GM12878 (cell line): ENCODE measurements around the gene AMBRA1. TPM values are rescaled to one million over a fixed set of nuclear protein-coding genes. Genes with fewer than 3 reads are reported as not detected.

Source experiments
- ATAC-seq: fragments of 200-7000 bp; cut with Tn5 transposase; 3 replicates; pipeline ENCODE4 v1.9.1; 2020; ENCODE audit warnings: mild to moderate bottlenecking, moderate library complexity
- BruUV-seq: library from RNA; stranded (reverse); fragments of 400-500 nt; replicated peaks from 2 replicates; lab custom pipeline; 2021; lab: Mats Ljungman, UMichigan
- CTCF ChIA-PET: fragments of 300-600 bp; sonication (Branson Sonifier 250); formaldehyde crosslinking; extraction: SDS; loops from one replicate; lab custom pipeline; 2021; ENCODE audit warnings: inconsistent platforms; lab: Yijun Ruan, JAX
- POLR2A ChIA-PET: fragments of 350-600 bp; formaldehyde crosslinking; extraction: SDS; loops from one replicate; lab custom pipeline; 2021; ENCODE audit warnings: inconsistent platforms; lab: Charles Lee
- RAD21 ChIA-PET: fragments of 300-600 bp; sonication (Branson Sonifier 250); formaldehyde crosslinking; loops from one replicate; lab custom pipeline; 2023; ENCODE audit warnings: antibody characterized with exemption; ENCODE audit not compliant: unreplicated experiment; lab: Charles Lee
- SMC1A ChIA-PET: fragments of 300-600 bp; sonication (Branson Sonifier 250); formaldehyde crosslinking; loops from one replicate; lab custom pipeline; 2023; ENCODE audit not compliant: unreplicated experiment, uncharacterized antibody; lab: Charles Lee
- DNase-seq: peaks from one replicate; pipeline ENCODE4 v3.0.0-alpha.2; 2011; ENCODE audit warnings: low read depth, low spot score
- FAIRE-seq: peaks from 3 replicates; lab custom pipeline; 2011; peaks lifted over from hg19 to GRCh38; lab: Jason Lieb, UNC
- H2AFZ ChIP-seq: 2 replicates; pipeline ENCODE4 v1.6.0; 2011; ENCODE audit warnings: low read depth, low read length, control low read depth; ENCODE audit not compliant: control insufficient read depth
- H3K27ac ChIP-seq: 2 replicates; pipeline ENCODE4 v1.5.1; 2011; ENCODE audit warnings: control low read depth; ENCODE audit not compliant: control insufficient read depth, insufficient read depth
- H3K27me3 ChIP-seq, 2 experiments: replicated peaks in 1 of 2; 2 replicates each; pipeline versions ENCODE4 v1.6.0 to v1.6.1; 2011; ENCODE audit warnings: low read length in 1 of 2; ENCODE audit not compliant: control insufficient read depth in 2 of 2, insufficient read depth in 2 of 2
- H3K36me3 ChIP-seq, 2 experiments: 2 replicates each; pipeline ENCODE4 v1.5.1; 2011; ENCODE audit warnings: low read length in 1 of 2; ENCODE audit not compliant: control insufficient read depth in 2 of 2, insufficient read depth in 2 of 2
- H3K4me1 ChIP-seq: 2 replicates; pipeline ENCODE4 v1.6.1; 2011; ENCODE audit warnings: mild to moderate bottlenecking, low read length, moderate library complexity, mixed read lengths; ENCODE audit not compliant: control insufficient read depth, insufficient read depth
- H3K4me2 ChIP-seq: 2 replicates; pipeline ENCODE4 v1.6.0; 2011; ENCODE audit warnings: control low read depth; ENCODE audit not compliant: control insufficient read depth, insufficient read depth
- H3K4me3 ChIP-seq: fragments of 200-600 bp; sonication (generic); 2 replicates; pipeline ENCODE4 v1.5.1; 2016
- H3K79me2 ChIP-seq: 2 replicates; pipeline ENCODE4 v1.6.0; 2011; ENCODE audit warnings: low read length; ENCODE audit not compliant: control insufficient read depth, insufficient read depth
- H3K9ac ChIP-seq: 2 replicates; pipeline ENCODE4 v1.8.0; 2011; ENCODE audit warnings: low read length, control low read depth, mixed read lengths; ENCODE audit not compliant: control insufficient read depth, insufficient read depth
- H3K9me3 ChIP-seq: replicated peaks from 3 replicates; pipeline ENCODE4 v1.5.1; 2011; ENCODE audit warnings: mild to moderate bottlenecking, low read length; ENCODE audit not compliant: control insufficient read depth, insufficient read depth
- H4K20me1 ChIP-seq: 2 replicates; pipeline ENCODE4 v1.6.0; 2011; ENCODE audit not compliant: control insufficient read depth, insufficient read depth
- FOS ChIP-seq: IDR thresholded peaks from 3 replicates; pipeline ENCODE4 v1.6.1; 2011; ENCODE audit warnings: borderline replicate concordance; ENCODE audit not compliant: insufficient read length; ENCODE audit errors: extremely low read depth
- HDGF ChIP-seq: fragments of 450-650 bp; IDR thresholded peaks from 2 replicates; pipeline ENCODE4 v1.6.1; 2016; ENCODE audit warnings: antibody characterized with exemption
- NBN ChIP-seq: fragments of 450-650 bp; IDR thresholded peaks from 2 replicates; pipeline ENCODE4 v1.6.1; 2016
- POLR2A ChIP-seq: IDR thresholded peaks from 2 replicates; pipeline ENCODE4 v1.6.1; 2011; ENCODE audit warnings: low read depth, mild to moderate bottlenecking, low read length
- SUPT20H ChIP-seq: IDR thresholded peaks from 2 replicates; pipeline ENCODE4 v1.6.1; 2011; ENCODE audit warnings: low read depth, mild to moderate bottlenecking, low read length, moderate library complexity, borderline replicate concordance; ENCODE audit not compliant: control insufficient read depth
- WGBS: methylation state at CpG from one replicate; pipeline ENCODE4 v1.1.6; 2016; ENCODE audit warnings: low lambda C conversion rate; ENCODE audit not compliant: insufficient replicate concordance, insufficient coverage; ENCODE audit errors: missing lambda C conversion rate; 5-methylcytosine and 5-hydroxymethylcytosine counted together
- in situ Hi-C: fragments of 300-500 bp; cut with MboI; formaldehyde crosslinking; loops from 9 replicates; pipeline ENCODE4 v1.14.3; 2018; ENCODE audit warnings: mixed read lengths
- intact Hi-C: fragments of 100-400 bp; cut with micrococcal nuclease; formaldehyde crosslinking; loops from one replicate; pipeline ENCODE4 v1.14.2; 2022; ENCODE audit not compliant: unreplicated experiment
- polyA plus RNA-seq, 11 experiments: library from polyadenylated mRNA; depleted of rRNA in 4 of 11; unstranded in 6 of 11; stranded (reverse) in 5 of 11; fragments of >200 nt; fragmentation: Nextera tagmentation in 4 of 11; fragmentation: Illumina TruSeq in 1 of 11; extraction: Ambion mirVana in 4 of 11; extraction: Trizol in 1 of 11; gene quantifications; 1 replicate in 1 of 11; 2 replicates in 10 of 11; pipeline versions ENCODE4 v1.2.1 to v1.2.3, GENCODE V29; 2011 to 2016; ENCODE audit warnings: inconsistent platforms in 2 of 11, missing spikeins in 2 of 11, low read depth in 1 of 11
- total RNA-seq, 4 experiments: library from RNA; depleted of rRNA in 3 of 4; stranded (reverse); fragments of >200 nt in 3 of 4; fragmentation: Illumina TruSeq in 1 of 4; extraction: Trizol in 1 of 4; gene quantifications; 2 replicates each; pipeline versions ENCODE4 v1.2.1 to v1.2.3, GENCODE V29; 2013 to 2021
- TF ChIP-seq, protein P1 (sequence below): fragments of 450-650 bp; conservative IDR thresholded peaks from 2 replicates; pipeline ENCODE4 v1.6.1; 2017; ENCODE audit warnings: mild to moderate bottlenecking, moderate library complexity

The AMBRA1 gene
- total and polyA plus RNA-seq, 10 of the 15 experiments (the other 5 are each of a cell fraction or from before 2014, with no cell fraction given), result 0.57 to 34.3 (median 13.7) TPM

DNA sequence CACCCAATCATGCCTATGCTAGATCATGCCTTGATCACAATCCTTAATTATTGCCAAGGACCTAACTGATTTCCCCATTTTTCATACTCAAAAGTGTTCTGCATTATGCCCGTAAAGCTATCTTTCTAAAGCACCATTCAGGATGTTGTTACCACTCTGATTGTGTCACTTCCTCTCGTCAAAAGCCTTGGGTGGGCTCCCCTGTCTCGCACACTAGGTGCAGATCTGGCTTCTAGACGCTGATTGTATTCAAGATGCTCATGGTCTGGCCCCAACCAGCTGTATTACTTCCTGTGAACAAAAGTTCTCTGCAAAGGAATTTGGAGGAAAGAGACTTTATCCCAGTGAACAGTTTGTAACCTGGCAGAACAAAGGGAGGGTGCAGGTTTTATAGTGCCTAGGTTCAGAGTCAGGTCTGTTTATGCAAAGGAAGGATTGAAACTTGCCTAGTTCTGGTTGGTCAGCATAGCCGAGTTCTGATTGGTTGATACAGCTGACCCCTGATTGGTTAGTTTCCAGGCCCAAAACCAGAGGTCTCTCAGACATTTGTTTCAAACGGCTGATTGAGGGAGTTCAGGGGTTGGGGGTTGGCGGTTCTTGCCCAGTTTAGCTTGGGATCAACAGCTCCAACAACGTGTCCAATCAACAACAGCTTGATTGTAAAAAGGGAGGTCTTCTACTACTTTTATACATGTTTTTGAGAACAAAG is 49.0 kb upstream of the AMBRA1 start:
- no peaks in the 10 kb centered on the region for H4K20me1 ChIP-seq
- no peak overlapping the region for H3K4me2 ChIP-seq
- RAD21 ChIA-PET, result no interaction called here
- WGBS, result 97% methylated on average over 8 of the region's 8 CpGs
- in situ Hi-C loops, result no loop called here
- H2AFZ ChIP-seq, result no peak overlapping the region
- H3K4me1 ChIP-seq, result no peaks in the 10 kb centered on the region
- H3K36me3 ChIP-seq, result peaks cover 4 to 6% of the 10 kb centered on the region in 2 experiments
- H3K27ac ChIP-seq, result no peak overlapping the region
- no peaks in the 10 kb centered on the region for H3K27me3 ChIP-seq
- FAIRE-seq (no peak), ATAC-seq (no peak), DNase-seq (no peak)
- BruUV-seq, result no TSS peak
- no peak overlapping the region for H3K9ac ChIP-seq
- CTCF ChIA-PET, result interaction anchor here (0.6 kb wide), 1 partner anchor 510 kb away, joined by 3 read pairs; no protein-coding TSS in a partner anchor
- intact Hi-C loops, result no loop called here
- TF ChIP-seq HDGF, result no peak
- TF ChIP-seq, protein P1, sequence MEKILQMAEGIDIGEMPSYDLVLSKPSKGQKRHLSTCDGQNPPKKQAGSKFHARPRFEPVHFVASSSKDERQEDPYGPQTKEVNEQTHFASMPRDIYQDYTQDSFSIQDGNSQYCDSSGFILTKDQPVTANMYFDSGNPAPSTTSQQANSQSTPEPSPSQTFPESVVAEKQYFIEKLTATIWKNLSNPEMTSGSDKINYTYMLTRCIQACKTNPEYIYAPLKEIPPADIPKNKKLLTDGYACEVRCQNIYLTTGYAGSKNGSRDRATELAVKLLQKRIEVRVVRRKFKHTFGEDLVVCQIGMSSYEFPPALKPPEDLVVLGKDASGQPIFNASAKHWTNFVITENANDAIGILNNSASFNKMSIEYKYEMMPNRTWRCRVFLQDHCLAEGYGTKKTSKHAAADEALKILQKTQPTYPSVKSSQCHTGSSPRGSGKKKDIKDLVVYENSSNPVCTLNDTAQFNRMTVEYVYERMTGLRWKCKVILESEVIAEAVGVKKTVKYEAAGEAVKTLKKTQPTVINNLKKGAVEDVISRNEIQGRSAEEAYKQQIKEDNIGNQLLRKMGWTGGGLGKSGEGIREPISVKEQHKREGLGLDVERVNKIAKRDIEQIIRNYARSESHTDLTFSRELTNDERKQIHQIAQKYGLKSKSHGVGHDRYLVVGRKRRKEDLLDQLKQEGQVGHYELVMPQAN, result no peak
- no peak for TF ChIP-seq NBN
- POLR2A ChIA-PET, result interaction anchor here (0.6 kb wide), 1 partner anchor 17 kb away, joined by 4 read pairs; no protein-coding TSS in a partner anchor
- SMC1A ChIA-PET, result interaction anchor here (0.5 to 1.3 kb wide), 3 partner anchors 8 to 662 kb away, joined by 3 read pairs; no protein-coding TSS in a partner anchor
- no peaks in the 10 kb centered on the region for H3K9me3 ChIP-seq
- H3K79me2 ChIP-seq, result no peaks in the 10 kb centered on the region
- no peak overlapping the region for H3K4me3 ChIP-seq

DNA sequence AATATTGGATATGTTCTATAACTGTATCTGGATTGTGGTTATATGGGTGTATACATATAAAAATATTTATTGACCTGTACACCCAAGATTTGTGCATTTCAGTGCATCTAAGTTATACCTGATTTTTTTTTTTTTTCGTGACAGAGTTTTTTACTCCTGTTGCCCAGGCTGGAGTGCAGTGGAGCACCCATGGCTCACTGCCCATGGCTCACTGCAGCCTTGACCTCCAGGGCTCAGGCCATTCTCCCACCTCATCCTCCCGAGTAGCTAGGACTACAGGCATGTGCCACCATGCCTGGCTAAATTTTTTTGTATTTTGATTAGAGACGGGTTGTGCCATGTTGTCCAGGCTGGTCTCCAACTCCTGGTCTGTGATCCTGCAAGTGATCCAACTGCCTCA is 47.8 kb upstream of the AMBRA1 start:
- intact Hi-C loops, result no loop called here
- no TSS peak for BruUV-seq
- Histone ChIP-seq H3K4me2 (no peak overlapping the region), H3K36me3 (peaks cover 0 to 1% of the 10 kb centered on the region in 2 experiments; a peak in 2 of 4 replicates), H4K20me1 (no peaks in the 10 kb centered on the region), H2AFZ (no peak overlapping the region), H3K9me3 (no peaks in the 10 kb centered on the region), H3K4me3 (no peak overlapping the region), H3K27ac (no peak overlapping the region), H3K27me3 (no peaks in the 10 kb centered on the region), H3K4me1 (no peaks in the 10 kb centered on the region), H3K9ac (no peak overlapping the region), H3K79me2 (no peaks in the 10 kb centered on the region)
- 91% methylated on average over 3 of the region's 3 CpGs for WGBS
- SMC1A ChIA-PET, result interaction anchor here (1.3 kb wide), 1 partner anchor 22 kb away, joined by 3 read pairs; no protein-coding TSS in a partner anchor
- TF ChIP-seq FOS (no peak), NBN (no peak), SUPT20H (no peak), POLR2A (no peak)
- RAD21 ChIA-PET, result interaction anchor here (0.7 kb wide), 1 partner anchor 48 kb away, joined by 3 read pairs; the partner anchor contains the start of gene AMBRA1
- CTCF ChIA-PET, result no interaction called here
- POLR2A ChIA-PET, result interaction anchor here (0.6 to 0.8 kb wide), 2 partner anchors 102 to 683 kb away, joined by 3 to 4 read pairs; no protein-coding TSS in a partner anchor
- DNase-seq (no peak), ATAC-seq (no peak), FAIRE-seq (no peak)
- in situ Hi-C loops, result no loop called here
